HG02973 (cell line): ENCODE data around the gene DDX31.

Experiments used
- ATAC-seq: cut with Tn5 transposase; IDR thresholded peaks from one replicate; pipeline ENCODE4 v1.9.1; 2021; ENCODE audit warnings: moderate library complexity; ENCODE audit not compliant: unreplicated experiment

The DDX31 gene

DNA sequence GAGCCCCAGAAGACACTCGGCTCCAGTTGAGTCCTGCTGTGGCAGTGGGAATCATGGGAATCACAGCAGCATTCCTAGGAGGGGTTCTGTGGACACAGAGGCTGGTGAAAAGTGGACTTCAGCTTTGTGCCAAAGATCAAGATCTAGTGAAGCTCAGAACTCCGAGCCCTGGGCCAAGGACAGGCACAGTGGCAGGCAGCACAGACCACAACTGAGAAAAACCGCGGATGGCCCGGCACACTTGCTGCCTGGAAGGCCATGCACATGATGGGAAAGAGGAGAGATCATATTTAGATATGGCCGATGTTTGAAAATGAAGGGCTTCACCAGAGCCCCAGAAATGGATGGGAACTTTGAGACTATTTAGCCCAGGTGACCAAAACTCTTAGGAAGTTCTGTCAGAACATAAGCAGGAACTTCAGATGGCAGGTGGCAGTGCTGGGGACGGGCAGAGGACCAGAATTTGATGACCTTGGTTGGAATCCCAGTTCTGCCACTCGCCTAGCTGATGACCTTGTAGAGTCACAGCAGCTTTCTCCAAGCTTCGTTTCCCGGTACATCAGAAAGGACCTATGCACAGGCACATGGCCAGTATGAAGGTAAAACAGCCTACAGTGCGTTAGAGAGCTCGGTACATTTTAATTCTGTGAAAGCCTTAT is 69.3 kb downstream of the DDX31 start:
- no peak for ATAC-seq

DNA sequence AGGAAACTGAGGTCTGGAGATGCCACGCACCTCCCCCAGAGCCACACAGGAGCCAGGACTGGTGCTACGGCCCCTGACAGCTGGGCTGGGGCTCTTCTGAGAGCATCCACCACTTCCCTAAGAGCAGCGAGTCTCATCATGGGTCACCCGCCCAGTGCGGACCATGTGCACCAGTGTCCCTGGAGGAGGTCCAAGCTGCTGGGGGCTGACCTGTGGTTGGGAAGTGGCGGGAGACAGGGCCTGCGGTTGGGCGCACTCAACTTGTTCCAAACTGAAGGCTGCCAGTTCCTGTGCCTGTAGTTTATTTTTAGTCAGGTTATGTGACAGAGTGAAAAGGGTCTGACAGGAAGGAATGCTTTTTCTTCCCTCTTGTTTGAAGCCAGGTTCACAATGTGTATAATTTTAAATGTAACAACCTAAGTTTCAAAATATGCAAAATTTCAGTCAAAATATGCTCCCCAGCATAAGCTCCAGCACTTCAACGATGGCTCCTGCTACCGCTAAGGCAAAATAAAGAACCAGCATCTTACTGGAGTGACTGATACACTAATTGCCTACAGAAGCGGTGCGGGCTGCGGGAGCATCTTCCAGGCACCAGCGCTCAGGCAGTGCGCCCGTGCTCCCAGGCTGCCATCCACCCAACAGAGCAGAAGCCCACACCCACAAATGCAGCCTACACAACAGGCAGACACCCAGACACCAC is 72.6 kb downstream of the DDX31 start:
- no peak for ATAC-seq

DNA sequence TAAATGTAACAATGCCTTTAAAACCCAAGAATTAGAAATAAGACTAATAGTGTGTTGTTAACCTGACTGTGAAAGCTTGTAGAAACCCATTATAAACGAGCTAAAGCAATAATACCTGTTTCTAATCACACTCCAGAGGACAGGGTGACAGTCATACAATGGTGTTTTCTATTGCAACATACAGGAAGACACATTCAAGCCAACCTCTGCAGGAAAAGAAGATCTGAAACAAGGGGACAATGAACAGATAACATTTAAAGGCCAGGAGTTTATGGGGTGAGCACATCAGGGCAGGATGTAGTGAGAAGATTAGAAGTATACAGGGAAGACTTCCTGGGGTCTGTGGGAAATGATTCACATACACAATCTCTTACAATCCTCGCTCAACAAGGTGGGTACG is 73.6 kb downstream of the DDX31 start:
- no peak for ATAC-seq

DNA sequence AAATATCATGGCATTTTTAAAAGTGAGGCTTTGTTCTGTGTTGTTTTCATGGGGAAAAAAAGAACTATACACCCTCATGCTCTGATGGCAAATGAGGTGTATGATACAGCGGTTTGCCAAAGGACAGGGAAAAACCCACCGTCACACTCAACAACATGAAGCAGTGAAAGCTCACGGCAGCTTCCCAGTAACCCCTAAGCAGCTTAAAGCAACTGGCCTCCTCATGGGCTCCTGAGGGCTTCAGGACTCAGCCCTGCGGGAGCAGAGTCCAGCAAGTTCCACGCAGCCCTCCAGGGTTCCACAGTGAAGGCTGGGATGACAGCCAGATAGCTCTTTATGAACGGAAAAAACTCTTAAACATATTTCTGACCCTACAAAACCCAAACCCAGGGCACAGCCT is 74.5 kb downstream of the DDX31 start:
- ATAC-seq: no peak

DNA sequence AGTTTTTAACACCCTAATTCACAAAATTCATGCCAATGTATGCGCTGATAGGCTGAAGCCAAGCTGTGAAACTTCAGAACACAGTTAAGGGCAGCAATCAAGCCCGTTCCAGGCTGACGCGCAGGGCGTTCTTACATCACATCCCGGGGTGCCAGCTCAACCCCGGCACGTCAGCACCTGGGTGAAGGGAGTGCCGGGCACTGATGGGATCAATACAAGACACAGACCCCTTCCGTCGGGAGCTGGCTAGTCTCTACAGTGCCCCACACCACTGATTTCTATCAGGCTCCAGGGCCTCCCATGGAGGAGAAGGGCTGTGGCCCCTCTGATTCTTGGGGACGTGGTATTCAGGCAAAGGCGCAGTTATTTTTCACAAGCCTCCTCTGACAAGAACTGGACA is 75.4 kb downstream of the DDX31 start:
- ATAC-seq: no peak

DNA sequence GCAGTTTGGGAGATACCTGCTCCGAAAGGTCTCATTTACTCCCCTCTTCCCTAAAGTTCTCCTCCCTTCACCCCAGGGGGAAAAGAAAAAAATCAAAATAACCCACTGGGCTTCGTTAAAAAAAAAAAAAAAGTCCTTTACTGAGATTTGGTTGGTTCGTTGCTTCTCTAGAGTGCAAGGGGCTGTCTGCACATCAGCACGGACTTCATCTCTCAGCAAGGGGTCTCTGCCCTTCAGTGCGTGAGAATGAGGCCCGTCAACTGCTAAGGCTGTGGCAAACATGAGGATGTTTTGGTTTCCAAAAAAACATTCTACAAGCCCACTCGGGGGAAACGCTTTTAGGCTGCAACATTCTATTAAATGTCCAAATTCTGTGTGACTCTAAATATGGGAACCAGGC is 77.3 kb downstream of the DDX31 start:
- no peak for ATAC-seq

DNA sequence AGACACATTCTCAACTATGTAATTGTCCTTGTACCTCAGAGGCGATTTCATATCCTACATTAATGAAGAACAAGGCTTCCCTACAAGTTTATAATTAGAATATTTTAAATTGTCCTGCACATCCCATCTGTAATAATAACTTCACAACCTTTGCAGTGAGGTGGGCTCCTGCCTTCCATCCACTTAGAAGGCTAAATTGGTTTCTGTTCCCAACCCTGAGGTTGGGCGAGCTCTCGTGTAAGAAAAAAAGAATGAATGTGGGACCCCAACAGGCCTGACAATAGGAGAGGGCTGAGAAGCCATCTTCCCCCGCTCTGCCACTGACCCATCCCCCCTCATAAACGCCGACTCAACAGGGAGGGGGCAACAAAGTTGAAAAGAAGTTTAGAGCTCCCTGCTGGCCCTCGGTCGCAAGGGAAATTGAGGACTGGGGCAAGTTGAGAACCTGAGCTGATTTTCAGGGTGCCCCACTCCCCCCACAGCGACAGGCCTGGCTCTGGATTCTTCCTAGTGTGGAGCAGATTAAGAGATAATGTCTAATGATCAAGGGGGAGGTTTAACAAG is 78.0 kb downstream of the DDX31 start:
- no peak for ATAC-seq

DNA sequence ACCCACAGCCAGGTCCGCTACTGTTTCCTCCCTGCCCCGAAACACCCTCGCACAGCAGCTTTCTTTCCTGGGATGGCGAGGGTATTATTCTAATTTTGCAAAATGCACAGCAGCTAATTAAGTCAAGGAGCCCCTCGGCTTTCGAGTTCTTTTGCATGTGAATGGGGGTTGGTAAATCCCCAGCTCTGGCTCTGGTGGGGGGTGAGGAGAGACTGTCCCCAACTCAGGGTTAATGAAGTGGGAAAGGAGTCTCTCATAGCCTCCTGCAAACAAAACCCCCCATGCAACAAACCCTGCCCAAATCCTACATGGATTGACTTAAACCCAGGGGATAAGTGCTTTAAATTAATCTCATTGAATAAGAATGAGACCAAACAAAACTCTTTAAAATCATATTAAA is 78.5 kb downstream of the DDX31 start:
- no peak for ATAC-seq

DNA sequence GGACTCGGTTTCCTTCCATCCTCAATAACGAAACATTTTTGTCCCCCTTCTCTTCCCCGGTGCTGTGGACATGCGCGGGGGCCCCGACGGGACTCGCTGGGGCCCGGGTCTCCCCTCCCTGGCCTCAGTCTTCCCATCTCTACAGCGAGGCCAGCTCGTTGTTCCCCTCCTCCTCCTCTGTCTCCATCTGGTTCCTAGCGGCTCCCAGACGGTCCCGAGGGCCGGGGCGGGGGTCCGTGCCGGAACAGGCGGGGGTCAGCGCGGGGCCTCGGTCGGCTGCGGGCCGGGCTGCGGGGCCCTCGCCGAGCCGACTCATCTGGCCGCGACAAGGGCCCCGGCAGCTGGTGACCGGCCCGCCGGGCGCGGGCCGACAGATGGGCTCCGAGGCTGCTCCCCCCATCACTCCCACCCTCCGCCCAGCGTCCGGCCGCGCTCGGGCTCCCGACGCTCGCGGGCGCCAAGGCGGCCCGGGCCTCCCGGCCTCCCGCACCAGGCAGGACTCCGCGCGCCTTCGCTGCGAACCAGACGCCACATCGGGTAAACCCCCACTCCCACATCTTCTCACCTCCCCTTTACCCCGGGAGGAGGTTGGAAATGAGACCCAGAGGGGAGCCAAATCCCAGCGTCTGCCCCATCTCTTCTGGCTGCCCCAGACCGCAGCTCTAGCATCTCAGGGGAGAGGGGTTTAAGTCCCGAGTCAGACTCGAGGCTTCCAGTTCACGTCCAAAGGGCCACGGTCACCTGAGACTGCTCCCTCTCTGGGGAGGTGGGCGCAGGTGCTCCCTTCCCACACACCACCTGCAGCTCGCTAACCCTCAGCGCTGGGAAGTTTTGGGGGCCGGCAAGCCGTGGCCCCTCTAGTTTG is 79.2 kb downstream of the DDX31 start:
- ATAC-seq: no peak

DNA sequence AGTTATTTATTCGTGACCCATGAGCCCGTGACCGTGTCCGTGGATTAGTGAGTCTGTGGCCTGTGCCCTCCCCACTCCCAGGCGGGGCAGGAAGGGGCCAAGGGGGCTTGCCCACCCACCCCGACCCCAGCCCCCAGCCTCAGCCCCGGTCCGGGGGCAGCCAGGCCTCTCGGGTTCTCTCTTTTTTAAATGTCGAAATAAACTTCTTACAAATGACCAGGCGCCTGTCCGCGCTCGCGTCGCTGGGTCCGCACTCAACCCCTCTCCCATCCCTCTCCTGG is 79.8 kb downstream of the DDX31 start:
- ATAC-seq: no peak

DNA sequence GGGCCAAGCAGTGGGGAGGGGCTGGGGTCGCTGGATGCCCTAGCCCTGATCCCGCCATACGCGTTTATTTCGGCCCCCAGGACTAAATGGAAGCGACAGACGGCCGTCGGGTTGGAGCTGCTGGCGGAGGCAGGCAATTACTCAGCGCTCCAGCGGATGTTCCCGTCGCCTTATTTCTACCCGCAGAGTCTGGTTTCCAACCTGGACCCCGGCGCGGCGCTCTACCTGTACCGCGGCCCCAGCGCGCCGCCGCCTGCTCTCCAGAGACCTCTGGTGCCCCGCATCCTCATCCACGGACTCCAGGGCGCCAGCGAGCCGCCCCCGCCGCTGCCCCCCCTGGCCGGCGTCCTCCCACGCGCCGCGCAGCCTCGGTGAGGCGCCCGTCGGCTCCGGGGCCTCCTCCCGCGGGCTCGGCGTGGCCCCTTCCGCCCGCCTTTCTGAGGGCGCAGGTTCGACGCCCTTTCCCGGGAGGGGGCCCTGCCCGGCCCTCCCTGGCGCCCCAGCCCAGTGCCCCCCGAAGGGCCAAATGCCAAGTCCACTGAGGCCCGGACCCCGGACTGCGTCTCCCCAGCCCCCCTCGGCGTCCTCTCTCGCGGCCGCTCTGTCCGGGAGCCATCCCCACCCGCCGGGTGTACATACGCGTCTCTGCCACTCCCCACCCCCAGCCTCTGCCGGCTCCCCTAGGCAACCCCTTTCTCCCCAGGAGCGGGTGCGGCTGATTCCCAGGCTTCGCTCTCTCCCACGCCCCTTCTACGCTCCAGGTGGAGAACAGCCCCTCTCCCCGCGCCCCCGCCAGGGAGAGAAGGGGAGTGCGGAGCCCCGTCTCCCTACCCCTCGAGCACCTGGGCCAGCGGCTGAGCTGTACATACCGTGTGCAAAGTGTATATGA is 80.4 kb downstream of the DDX31 start:
- no peak for ATAC-seq

DNA sequence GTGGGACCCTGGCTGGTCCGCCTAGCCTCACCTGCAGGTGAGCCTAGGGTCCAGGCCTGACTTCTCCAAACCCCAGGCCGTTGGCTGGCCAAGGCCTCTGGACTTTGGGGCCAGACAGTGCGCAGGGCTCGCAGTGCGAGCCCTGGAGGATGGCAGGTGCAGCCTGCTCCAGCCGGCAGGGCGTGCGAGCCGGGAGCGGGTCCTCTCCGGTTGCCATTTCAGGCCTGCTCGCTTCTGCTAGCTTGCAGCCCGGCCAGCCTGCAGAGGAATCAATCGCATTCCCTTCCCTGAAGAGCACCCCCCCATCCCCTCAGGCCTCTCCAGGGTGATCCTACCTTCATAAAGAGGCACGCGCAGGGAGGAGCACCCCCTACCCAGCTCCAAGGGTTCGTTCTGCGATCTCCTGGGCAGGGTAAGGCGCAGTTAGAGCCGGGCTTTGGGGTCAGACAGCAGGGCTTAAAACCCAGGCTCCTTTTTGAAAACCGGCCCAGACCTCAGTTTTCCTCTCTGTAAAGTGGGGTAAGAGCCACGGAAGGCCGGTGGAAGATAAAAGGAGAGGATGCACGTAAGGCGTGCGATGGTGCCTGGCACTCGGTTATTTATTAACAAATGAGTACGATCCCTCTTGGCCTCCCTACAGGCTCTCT is 81.2 kb downstream of the DDX31 start:
- no peak for ATAC-seq

DNA sequence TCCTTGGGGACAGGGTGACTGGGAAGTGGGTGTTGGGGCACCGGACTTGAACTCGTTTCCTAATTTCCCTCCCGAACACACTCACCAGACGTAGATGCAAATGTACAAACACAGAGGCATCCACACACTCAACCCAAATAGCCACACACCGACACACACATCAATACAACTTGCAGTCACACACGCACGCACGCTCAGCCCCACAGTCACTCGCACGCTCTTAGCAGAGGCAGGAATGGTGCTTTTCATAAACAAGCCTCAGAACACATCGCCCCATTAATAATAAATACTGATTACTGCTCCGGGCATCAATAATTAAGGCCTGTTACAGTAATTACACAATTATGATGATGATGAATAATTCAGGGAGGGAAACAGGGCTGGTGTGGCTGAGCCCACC is 81.7 kb downstream of the DDX31 start:
- no peak for ATAC-seq

DNA sequence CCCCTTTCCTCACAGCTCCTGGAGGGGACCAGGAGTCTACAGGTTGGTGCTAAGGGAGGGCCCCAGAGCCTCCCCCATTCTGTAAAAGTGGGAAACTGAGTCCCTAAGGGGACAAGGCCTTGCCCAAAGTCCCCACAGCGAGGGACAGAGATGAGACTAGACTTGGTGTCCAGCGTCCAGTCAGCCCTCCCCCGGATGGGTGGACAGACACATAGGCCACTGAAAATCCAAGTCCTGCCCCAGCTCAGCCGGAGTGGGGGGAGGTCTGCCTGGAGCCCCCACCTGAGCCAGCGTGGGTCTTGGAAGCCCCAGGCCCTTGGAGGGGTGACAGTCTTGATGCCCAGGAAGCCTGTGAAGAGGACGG is 82.2 kb downstream of the DDX31 start:
- no peak for ATAC-seq

DNA sequence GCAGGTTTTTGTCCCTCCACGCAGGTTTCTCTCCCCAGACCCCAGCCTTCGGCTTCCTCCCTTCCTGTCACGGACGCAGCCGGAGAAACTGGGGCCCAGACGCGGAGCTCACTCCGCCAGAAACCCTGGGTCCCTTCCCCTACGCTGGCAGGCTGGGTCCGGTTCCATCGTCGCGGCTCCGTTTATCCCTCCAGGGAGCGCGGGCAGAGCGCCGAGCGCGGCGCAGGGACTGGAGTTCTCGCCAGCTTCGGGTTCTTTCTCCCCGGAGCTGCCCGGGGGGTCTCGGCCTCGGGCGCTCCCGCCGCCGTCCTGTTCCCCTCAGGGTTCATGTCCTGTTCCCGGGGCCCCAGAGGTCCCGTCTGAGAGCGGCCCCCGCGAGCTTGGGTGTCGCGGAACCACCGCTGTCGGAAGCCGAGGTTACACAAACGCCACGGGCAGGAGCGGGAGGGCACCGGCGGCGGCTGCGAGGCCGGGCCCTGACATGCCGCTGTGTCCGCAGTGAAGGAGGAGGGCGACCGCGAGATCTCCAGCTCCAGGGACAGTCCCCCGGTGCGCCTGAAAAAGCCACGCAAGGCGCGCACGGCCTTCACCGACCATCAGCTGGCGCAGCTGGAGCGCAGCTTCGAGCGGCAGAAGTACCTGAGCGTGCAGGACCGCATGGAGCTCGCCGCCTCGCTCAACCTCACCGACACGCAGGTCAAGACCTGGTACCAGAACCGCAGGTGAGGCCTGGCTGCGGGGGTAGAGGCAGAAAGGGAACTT is 82.8 kb downstream of the DDX31 start:
- ATAC-seq: no peak

DNA sequence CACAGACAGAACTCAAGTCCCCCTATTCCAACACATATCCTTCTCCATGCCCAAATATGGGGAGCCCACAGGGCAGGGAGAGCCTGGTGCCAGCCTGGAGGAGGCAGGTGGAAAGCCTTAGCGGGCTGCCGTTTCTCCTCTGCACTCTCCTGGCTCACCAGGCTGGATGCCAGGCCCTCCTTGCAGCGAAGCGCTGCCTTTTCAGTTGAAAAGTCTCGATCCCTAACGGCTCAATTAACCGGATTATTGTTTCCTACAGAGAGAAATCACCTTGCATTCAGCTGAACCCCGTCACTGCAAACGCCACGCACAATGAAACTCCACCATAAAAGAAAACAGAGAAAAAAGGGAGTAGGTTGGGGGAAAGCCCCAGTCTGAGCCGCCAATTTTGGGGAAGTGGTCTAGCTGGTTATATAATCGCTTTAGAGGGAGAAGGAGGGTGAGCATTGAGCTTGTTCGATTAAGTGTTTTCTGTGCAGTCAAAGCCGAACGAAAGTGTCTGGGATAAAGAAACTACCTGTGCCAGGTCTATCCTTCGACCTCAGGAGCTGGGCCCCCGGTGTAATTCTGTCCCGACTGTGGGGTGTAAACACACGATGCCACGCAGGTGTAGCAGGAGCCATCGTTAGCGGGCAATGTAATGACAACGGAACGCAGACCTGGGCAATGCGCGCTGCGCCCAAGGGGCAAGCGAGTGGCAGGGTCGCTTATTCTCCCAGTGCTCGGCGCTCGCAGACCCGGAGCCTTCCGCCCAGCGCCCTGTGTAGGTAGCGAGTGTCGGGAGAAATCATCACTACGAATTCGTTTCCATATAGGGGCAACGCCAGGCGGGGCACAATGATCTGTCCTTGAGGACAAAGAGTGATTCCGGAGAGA is 83.6 kb downstream of the DDX31 start:
- no peak for ATAC-seq

DNA sequence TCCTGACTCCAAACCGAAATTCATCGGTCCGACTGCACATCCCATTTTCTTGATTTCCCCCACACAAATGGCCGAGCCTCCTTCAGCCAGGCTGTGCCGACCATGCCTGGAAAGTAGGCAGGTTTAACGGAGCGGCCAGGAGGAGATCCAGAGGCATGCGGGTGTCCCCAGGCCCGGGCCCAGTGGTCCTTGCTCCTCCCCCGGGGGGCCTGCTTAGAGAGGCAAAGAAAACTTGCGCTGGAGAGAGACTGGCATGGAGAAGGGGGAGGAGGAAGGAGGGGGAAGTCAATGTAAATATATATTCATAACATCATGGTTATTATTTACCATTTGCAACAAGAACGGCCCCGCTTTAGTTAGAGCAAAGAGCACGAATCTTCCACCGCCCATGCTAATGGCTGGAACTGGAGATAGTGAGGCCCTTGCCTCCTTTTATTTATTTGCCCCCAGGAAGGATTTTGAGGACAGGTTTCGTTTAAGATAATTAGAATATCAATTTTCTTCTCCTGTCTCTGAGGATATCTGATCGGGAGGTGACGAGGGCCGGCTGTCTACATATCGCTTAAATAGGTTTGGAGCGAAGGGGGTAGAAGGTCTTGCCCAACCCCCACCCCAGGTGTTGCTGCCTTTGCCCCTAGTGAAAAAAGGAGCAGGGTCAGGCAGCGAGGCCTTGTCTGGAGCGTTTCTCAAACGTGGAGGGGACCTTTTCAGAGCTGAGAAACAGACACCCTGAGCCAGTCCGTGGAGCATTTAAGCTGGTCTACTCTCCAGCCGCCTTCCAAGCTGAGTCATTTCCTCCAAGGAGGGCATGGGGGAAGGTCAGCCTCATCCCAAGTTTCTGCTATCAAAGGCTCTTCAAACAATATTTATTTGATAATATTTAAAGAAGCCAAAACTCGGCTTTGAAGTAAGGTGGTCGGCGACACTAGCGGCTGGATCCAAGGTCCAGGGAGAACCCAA is 84.9 kb downstream of the DDX31 start:
- ATAC-seq: no peak
